LHCN-M2 (cell line): ENCODE results near the gene WASHC4. TPM values are rescaled to one million over a fixed set of nuclear protein-coding genes. Genes with fewer than 3 reads are reported as not detected.
A peak's percentile ranks its signal among the peaks of the same experiment; 100 is the strongest.
"Not testable (repeated sequence)": the region's sequence is repeated elsewhere in the genome, so short reads cannot be mapped to it uniquely, and the experiment has no call there.

Source experiments
- DNase-seq: peaks from one replicate; pipeline ENCODE4 v3.0.0-alpha.2; 2012; ENCODE audit warnings: low read depth
- total RNA-seq: library from RNA; depleted of rRNA; stranded (reverse); fragments of >200 nt; gene quantifications from 2 replicates; pipeline ENCODE4 v1.2.3, GENCODE V29; 2014

Gene WASHC4
- total RNA-seq, 1 experiment from 2014 or later: 83.5 TPM

- DNase-seq: no peak
Measured at GRCh38 chr12:105162174-105162573, 54.6 kb downstream of the WASHC4 start.

GRCh38 chr12:105164068-105164467, 56.5 kb downstream of the WASHC4 start:
- DNase-seq: no peak

- DNase-seq: peak; percentile 5
Measured at GRCh38 chr12:105166736-105167135, 59.2 kb downstream of the WASHC4 start.

GRCh38 chr12:105167346-105167745, 59.8 kb downstream of the WASHC4 start:
- peak; percentile 30 for DNase-seq

- no peak for DNase-seq
Measured at GRCh38 chr12:105168006-105168405, 60.5 kb downstream of the WASHC4 start.

- no peak for DNase-seq
Measured at GRCh38 chr12:105170139-105170538, 62.6 kb downstream of the WASHC4 start.

GRCh38 chr12:105171691-105172436, 64.3 kb downstream of the WASHC4 start:
- DNase-seq: no peak

- DNase-seq: no peak
Measured at GRCh38 chr12:105175397-105175990, 68.0 kb downstream of the WASHC4 start.

- DNase-seq: no peak
Measured at GRCh38 chr12:105177208-105177607, 69.7 kb downstream of the WASHC4 start.

GRCh38 chr12:105179114-105179513, 71.6 kb downstream of the WASHC4 start:
- DNase-seq: not testable (repeated sequence)

GRCh38 chr12:105183406-105183805, 75.9 kb downstream of the WASHC4 start:
- not testable (repeated sequence) for DNase-seq

- DNase-seq: not testable (repeated sequence)
Measured at GRCh38 chr12:105183976-105184375, 76.4 kb downstream of the WASHC4 start.

GRCh38 chr12:105189293-105189692, 81.8 kb downstream of the WASHC4 start:
- no peak for DNase-seq

- no peak for DNase-seq
Measured at GRCh38 chr12:105190530-105190929, 83.0 kb downstream of the WASHC4 start.

- DNase-seq: no peak
Measured at GRCh38 chr12:105192624-105193225, 85.2 kb downstream of the WASHC4 start.

- DNase-seq: no peak
Measured at GRCh38 chr12:105194947-105195346, 87.4 kb downstream of the WASHC4 start.

GRCh38 chr12:105196090-105196489, 88.6 kb downstream of the WASHC4 start:
- no peak for DNase-seq

GRCh38 chr12:105198961-105199360, 91.4 kb downstream of the WASHC4 start:
- no peak for DNase-seq

- no peak for DNase-seq
Measured at GRCh38 chr12:105200385-105200784, 92.9 kb downstream of the WASHC4 start.

GRCh38 chr12:105201299-105201698, 93.8 kb downstream of the WASHC4 start:
- no peak for DNase-seq

GRCh38 chr12:105202202-105202601, 94.7 kb downstream of the WASHC4 start:
- no peak for DNase-seq

GRCh38 chr12:105204127-105204526, 96.6 kb downstream of the WASHC4 start:
- no peak for DNase-seq

GRCh38 chr12:105204916-105205315, 97.4 kb downstream of the WASHC4 start:
- DNase-seq: peak; percentile 79
